ENCODE data around the gene HLA-DOA.

HLA-DOA gene

GRCh38 chr6:33029328-33030184, 20.2 kb upstream of the HLA-DOA start:
- H3K27me3 ChIP-seq (ENCODE audit: insufficient read depth, poor library complexity, severe bottlenecking), result peaks cover 4% of the 10 kb centered on the region
- no peak for DNase-seq (ENCODE audit: low read depth in 1 of 2, low spot score in 1 of 2)
- no peak overlapping the region for H3K4me3 ChIP-seq (replicated peaks; ENCODE audit: insufficient read depth, low read length)
- TF ChIP-seq, protein P1, sequence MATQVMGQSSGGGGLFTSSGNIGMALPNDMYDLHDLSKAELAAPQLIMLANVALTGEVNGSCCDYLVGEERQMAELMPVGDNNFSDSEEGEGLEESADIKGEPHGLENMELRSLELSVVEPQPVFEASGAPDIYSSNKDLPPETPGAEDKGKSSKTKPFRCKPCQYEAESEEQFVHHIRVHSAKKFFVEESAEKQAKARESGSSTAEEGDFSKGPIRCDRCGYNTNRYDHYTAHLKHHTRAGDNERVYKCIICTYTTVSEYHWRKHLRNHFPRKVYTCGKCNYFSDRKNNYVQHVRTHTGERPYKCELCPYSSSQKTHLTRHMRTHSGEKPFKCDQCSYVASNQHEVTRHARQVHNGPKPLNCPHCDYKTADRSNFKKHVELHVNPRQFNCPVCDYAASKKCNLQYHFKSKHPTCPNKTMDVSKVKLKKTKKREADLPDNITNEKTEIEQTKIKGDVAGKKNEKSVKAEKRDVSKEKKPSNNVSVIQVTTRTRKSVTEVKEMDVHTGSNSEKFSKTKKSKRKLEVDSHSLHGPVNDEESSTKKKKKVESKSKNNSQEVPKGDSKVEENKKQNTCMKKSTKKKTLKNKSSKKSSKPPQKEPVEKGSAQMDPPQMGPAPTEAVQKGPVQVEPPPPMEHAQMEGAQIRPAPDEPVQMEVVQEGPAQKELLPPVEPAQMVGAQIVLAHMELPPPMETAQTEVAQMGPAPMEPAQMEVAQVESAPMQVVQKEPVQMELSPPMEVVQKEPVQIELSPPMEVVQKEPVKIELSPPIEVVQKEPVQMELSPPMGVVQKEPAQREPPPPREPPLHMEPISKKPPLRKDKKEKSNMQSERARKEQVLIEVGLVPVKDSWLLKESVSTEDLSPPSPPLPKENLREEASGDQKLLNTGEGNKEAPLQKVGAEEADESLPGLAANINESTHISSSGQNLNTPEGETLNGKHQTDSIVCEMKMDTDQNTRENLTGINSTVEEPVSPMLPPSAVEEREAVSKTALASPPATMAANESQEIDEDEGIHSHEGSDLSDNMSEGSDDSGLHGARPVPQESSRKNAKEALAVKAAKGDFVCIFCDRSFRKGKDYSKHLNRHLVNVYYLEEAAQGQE (IDR thresholded peaks at IDR 0.05; ENCODE audit: insufficient replicate concordance, low read depth), result no peak
- TF ChIP-seq SPI1 (IDR thresholded peaks at IDR 0.05; ENCODE audit: borderline replicate concordance, low read depth), result no peak
- TF ChIP-seq GABPA (IDR thresholded peaks at IDR 0.05; ENCODE audit: low read depth), result no peak
- no peak for TF ChIP-seq POLR2AphosphoS5 (IDR thresholded peaks at IDR 0.05; ENCODE audit: low read depth)
- TF ChIP-seq, protein P2, sequence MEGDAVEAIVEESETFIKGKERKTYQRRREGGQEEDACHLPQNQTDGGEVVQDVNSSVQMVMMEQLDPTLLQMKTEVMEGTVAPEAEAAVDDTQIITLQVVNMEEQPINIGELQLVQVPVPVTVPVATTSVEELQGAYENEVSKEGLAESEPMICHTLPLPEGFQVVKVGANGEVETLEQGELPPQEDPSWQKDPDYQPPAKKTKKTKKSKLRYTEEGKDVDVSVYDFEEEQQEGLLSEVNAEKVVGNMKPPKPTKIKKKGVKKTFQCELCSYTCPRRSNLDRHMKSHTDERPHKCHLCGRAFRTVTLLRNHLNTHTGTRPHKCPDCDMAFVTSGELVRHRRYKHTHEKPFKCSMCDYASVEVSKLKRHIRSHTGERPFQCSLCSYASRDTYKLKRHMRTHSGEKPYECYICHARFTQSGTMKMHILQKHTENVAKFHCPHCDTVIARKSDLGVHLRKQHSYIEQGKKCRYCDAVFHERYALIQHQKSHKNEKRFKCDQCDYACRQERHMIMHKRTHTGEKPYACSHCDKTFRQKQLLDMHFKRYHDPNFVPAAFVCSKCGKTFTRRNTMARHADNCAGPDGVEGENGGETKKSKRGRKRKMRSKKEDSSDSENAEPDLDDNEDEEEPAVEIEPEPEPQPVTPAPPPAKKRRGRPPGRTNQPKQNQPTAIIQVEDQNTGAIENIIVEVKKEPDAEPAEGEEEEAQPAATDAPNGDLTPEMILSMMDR (IDR thresholded peaks at IDR 0.05; ENCODE audit: insufficient read depth, low read length), result no peak
- no peak overlapping the region for H3K27ac ChIP-seq (replicated peaks)

DNA sequence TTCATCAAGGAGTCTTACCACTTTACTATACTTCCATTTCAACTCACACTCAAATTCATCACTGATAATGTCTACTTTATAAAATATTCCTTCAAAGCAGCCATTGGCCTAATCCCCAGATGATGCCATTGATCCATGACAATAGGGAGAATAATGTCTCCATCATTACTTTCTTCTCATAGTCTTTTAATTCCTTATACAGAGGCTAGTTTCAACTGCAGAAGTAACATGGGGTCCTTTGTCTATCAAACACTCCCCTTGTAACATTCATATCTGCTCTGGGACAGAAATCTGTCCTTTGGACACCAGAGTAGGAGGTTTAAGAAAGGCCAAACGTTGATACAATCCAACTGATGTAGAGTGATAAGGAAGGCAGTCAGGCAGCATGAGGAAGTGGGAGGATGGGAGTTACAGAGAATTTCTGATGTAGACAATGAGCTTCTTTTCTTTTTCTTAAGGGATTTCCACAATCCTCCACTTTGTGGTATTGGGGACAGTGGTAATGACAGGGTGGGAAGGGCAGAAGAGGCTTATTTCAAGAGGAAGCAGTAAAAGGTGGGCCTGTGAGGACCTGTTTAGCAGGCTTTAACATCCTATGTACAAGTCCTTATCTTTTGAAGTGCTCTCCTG, 18.9 kb upstream of the HLA-DOA start:
- Histone ChIP-seq H3K4me3 (replicated peaks; ENCODE audit: insufficient read depth, low read length) (no peak overlapping the region), H3K27me3 (ENCODE audit: insufficient read depth, poor library complexity, severe bottlenecking) (peaks cover 4% of the 10 kb centered on the region), H3K27ac (replicated peaks) (no peak overlapping the region)
- DNase-seq (ENCODE audit: low read depth in 1 of 2, low spot score in 1 of 2), result no peak
- TF ChIP-seq SPI1 (IDR thresholded peaks at IDR 0.05; ENCODE audit: borderline replicate concordance, low read depth), result peak; percentile 42; the same call in 1 of the 2 replicates
- TF ChIP-seq, protein P1 (IDR thresholded peaks at IDR 0.05; ENCODE audit: insufficient replicate concordance, low read depth), result no peak

DNA sequence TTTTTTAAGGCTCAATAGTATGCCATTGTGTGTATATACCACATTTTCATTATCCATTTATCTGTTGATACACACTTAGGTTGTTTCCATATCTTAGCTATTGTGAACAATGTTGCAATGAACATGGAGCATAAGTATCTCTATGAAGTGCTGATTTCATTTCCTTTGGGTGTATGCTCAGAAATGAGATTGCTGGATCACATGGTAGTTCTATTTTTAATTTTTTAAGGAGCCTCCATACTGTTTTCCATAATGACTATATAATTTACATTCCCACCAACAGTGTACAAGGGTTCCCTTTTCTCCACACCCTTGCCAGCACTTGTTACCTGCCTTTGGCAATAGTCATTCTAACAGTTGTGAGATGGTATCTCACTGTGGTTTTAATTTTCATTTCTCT, 15.1 kb upstream of the HLA-DOA start:
- no peak for DNase-seq (ENCODE audit: low read depth in 1 of 2, low spot score in 1 of 2)
- no peak overlapping the region for H3K4me3 ChIP-seq (replicated peaks; ENCODE audit: insufficient read depth, low read length)
- no peak overlapping the region for H3K27ac ChIP-seq (replicated peaks)
- H3K27me3 ChIP-seq (ENCODE audit: insufficient read depth, poor library complexity, severe bottlenecking), result no peaks in the 10 kb centered on the region
- no peak for TF ChIP-seq POLR2AphosphoS5 (IDR thresholded peaks at IDR 0.05; ENCODE audit: low read depth)
- TF ChIP-seq, protein P2 (IDR thresholded peaks at IDR 0.05; ENCODE audit: insufficient read depth, low read length), result no peak
- TF ChIP-seq, protein P1 (IDR thresholded peaks at IDR 0.05; ENCODE audit: insufficient replicate concordance, low read depth), result no peak
- TF ChIP-seq SPI1 (IDR thresholded peaks at IDR 0.05; ENCODE audit: borderline replicate concordance, low read depth), result no peak

Data from HL-60 (cell line).